GM18498 (cell line): ENCODE data around the gene SKP2.
"Not testable (repeated sequence)": the region's sequence is repeated elsewhere in the genome, so short reads cannot be mapped to it uniquely, and the experiment has no call there.

Experiments used
- ATAC-seq: cut with Tn5 transposase; IDR thresholded peaks from one replicate; pipeline ENCODE4 v1.9.1; 2021; ENCODE audit warnings: mild to moderate bottlenecking, moderate library complexity; ENCODE audit not compliant: unreplicated experiment

The SKP2 gene

DNA sequence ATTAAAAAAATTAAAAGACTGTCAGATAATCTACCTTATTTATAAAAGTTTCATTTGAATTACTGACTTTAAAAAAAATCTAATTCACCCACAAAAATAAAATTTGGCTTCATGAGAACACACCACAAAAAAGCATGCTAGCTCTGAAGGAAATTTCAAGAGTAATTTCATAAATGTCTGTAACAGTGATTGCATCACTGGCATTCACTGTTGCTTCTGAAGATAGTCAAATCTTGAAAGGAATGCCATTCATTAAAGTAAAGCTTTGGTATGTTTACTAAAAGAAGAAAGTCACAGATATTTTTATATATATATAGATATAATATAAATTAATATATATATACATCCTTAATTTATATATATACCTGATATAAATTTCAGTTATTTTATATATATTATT lies 46.4 kb downstream of the SKP2 start:
- no peak for ATAC-seq

- ATAC-seq: not testable (repeated sequence)
Observed at GRCh38 chr5:36198783-36199182, 46.9 kb downstream of the SKP2 start.

GRCh38 chr5:36199620-36200019 lies 47.7 kb downstream of the SKP2 start:
- ATAC-seq: no peak

GRCh38 chr5:36200513-36200912 lies 48.6 kb downstream of the SKP2 start:
- ATAC-seq: no peak

GRCh38 chr5:36202521-36202961 lies 50.6 kb downstream of the SKP2 start:
- no peak for ATAC-seq

- no peak for ATAC-seq
Observed at GRCh38 chr5:36205329-36205728, 53.4 kb downstream of the SKP2 start.

- no peak for ATAC-seq
Observed at GRCh38 chr5:36206913-36207312, 55.0 kb downstream of the SKP2 start.

DNA sequence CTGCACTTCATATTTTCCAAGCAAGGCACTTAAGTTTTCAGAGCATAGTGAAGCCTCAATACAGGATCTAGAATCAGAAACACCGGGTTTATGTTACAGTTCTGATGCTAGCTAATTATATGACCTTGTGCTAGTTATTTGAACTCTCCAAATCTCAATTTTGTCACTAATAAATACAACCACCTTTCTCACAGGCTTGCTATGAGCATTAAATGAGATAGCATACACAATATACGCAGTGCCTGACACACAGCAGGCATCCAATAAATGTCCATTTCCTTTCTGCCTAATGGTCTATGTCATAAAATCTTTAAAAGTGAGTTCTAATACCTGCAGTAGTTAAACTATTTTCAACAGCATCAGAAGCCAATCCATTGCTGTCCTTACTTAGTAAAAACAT lies 56.9 kb downstream of the SKP2 start:
- no peak for ATAC-seq

DNA sequence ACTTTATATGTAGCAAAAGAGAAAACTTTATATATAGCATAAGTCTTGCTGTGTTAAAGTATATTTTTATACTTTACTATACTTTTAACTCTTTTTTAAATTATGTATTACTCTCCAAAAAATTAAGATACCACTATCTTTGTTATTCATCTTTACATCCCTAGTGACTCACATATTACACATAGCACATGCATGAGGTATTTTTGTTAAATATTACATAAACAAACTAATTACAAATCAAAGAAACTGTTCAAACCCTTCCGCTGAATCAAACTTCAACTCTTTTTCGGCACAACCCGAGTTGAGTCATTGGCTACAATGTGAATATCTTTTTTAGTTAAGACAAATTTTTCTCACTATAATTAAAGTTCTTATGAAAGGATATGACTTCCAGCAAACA lies 57.8 kb downstream of the SKP2 start:
- no peak for ATAC-seq

- no peak for ATAC-seq
Observed at GRCh38 chr5:36214436-36214835, 62.5 kb downstream of the SKP2 start.

DNA sequence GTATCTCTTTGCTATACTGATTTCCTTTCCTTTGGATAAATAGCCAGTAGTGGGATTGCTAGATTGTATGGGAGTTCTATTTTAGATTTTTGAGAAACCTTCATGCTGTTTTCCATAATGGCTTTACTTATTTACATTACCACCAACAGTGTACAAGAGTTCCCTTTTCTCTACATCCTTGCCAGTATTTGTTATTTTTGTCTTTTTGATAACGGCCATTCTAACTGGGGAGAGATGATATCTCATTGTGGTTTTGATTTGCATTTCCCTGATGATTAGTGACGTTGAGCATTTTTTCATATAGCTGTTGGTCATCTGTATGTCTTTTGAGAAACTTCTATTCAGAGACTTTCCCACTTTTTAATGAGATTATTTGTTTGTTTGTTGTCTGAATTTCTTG lies 64.0 kb downstream of the SKP2 start:
- ATAC-seq: no peak

DNA sequence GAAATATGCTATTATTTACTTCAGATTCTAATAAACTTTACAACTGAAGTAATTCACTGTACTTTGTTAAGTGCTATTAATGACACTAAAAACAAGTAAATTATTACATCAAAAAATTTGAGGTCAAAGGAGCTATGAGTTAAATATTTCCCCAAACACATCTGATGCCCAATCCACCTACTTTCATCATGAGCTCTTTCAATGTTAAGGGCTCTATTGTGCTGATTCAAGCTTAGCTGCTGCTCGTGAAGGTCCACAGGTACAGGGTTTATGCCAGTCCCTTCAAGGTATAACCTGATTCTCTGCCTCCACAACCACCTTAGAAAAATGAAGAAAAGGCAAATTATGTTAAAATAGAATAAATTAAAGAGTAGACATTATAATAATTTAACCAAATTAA lies 65.7 kb downstream of the SKP2 start:
- no peak for ATAC-seq

GRCh38 chr5:36217988-36218387 lies 66.1 kb downstream of the SKP2 start:
- no peak for ATAC-seq

GRCh38 chr5:36222620-36223019 lies 70.7 kb downstream of the SKP2 start:
- ATAC-seq: no peak

DNA sequence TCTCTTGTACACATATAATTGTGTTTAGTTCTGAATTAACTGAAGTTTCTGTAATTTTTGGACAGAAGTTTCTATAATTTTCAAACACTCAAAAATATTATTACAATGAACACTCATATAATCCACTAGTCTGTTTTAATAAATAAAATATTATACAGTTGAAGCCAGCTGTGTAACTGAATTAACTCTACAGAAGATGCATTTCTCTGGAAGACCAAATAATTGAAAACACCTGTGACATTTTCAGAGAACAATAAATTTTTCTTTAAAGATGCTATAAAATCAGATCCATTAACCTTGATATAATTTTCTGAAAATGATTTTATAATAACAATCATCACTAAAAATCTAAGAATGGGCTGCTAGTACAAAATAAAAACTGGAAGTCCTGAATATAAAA lies 75.1 kb downstream of the SKP2 start:
- ATAC-seq: no peak

DNA sequence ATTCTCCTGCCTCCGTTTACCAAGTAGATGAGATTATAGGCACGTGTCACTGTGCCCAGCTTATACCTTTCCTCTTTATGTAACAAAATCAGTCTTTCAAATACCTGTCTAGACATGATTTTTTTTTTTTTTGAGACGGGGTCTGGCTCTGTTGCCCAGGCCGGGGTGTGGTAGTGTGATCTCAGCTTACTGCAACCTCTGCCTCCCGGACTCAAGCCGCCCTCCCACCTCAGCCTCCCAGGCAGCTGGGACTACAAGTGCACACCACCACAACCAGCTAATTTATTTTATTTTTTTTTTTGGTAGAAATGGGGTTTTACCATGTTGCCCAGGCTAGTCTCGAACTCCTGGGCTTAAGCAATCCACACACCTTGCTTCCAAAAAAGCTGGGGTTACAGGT lies 76.6 kb downstream of the SKP2 start:
- no peak for ATAC-seq

GRCh38 chr5:36230151-36230790 lies 78.4 kb downstream of the SKP2 start:
- ATAC-seq: no peak

- no peak for ATAC-seq
Observed at GRCh38 chr5:36232533-36232932, 80.6 kb downstream of the SKP2 start.
